ENCODE results near the gene INKA1. TPM values are rescaled to one million over a fixed set of nuclear protein-coding genes. Genes with fewer than 3 reads are reported as not detected.
A peak's percentile ranks its signal among the peaks of the same experiment; 100 is the strongest.

Gene INKA1
- total RNA-seq, 6 experiments from 2014 or later: 3.2 to 4.3 (median 3.6) TPM

DNA sequence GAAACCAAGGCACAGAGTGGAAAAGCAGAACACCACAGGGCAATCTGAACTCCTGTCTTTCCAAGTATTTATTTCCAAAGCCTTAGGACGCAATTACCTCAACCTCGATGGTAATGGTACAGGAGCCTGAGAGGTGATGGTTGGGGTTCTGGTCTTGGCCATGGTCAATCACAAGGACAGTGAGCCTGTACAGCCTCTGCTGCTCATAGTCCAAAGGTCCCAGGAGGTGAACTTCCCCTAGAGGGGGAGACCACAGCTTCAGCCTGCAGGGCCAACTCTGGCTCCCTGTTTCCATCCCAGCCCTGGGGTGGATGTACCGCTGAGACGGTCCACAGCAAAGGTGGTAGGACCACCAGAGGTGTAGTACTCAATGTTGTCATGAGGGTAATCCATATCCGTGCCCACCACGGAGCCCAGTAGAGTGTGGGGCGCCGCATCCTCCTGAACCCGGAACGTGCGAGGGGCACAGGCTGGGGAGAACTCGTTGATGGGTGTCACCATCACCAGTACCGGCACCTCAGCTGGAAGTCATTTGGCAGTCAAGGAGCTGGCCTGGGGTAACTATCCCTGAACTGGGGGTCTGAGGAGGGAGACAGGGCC, 9.5 kb upstream of the INKA1 start:
- Mint-ChIP-seq H3K4me3 (no peak overlapping the region), H3K4me1 (ENCODE audit: low read depth) (peaks cover 16% of the 10 kb centered on the region), H3K27me3 (ENCODE audit: insufficient read depth) (peaks cover 5% of the 10 kb centered on the region), H3K36me3 (ENCODE audit: low read depth) (no peaks in the 10 kb centered on the region), H3K9me3 (no peaks in the 10 kb centered on the region), H3K27ac (no peak overlapping the region)
- TF ChIP-seq, protein P1, sequence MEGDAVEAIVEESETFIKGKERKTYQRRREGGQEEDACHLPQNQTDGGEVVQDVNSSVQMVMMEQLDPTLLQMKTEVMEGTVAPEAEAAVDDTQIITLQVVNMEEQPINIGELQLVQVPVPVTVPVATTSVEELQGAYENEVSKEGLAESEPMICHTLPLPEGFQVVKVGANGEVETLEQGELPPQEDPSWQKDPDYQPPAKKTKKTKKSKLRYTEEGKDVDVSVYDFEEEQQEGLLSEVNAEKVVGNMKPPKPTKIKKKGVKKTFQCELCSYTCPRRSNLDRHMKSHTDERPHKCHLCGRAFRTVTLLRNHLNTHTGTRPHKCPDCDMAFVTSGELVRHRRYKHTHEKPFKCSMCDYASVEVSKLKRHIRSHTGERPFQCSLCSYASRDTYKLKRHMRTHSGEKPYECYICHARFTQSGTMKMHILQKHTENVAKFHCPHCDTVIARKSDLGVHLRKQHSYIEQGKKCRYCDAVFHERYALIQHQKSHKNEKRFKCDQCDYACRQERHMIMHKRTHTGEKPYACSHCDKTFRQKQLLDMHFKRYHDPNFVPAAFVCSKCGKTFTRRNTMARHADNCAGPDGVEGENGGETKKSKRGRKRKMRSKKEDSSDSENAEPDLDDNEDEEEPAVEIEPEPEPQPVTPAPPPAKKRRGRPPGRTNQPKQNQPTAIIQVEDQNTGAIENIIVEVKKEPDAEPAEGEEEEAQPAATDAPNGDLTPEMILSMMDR (IDR thresholded peaks at IDR 0.05): no peak
- no peak for DNase-seq

DNA sequence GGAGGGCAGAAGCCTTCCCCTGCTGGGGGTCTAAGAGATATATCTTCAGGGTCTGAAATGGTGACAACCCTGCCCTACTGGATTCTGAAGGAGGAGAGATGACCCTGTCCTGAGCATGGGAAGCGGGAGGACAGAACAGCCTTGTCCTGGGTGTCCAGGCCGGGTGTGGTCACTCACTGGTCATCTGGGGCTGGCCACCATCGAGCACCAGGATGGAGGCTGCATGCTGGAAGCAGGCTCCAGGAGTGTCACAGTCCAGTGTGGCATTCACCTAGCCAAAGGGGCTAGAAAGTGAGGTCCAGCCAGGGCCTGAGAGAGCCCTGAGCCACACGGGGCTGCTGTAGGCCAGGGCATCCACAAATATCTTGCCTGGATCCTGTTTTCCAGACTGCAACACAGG, 8.6 kb upstream of the INKA1 start:
- Mint-ChIP-seq H3K4me3 (no peak overlapping the region), H3K9me3 (no peaks in the 10 kb centered on the region), H3K4me1 (ENCODE audit: low read depth) (peaks cover 22% of the 10 kb centered on the region), H3K27ac (no peak overlapping the region), H3K36me3 (ENCODE audit: low read depth) (no peaks in the 10 kb centered on the region), H3K27me3 (ENCODE audit: insufficient read depth) (peaks cover 5% of the 10 kb centered on the region)
- DNase-seq: no peak
- TF ChIP-seq, protein P1 (IDR thresholded peaks at IDR 0.05): no peak

DNA sequence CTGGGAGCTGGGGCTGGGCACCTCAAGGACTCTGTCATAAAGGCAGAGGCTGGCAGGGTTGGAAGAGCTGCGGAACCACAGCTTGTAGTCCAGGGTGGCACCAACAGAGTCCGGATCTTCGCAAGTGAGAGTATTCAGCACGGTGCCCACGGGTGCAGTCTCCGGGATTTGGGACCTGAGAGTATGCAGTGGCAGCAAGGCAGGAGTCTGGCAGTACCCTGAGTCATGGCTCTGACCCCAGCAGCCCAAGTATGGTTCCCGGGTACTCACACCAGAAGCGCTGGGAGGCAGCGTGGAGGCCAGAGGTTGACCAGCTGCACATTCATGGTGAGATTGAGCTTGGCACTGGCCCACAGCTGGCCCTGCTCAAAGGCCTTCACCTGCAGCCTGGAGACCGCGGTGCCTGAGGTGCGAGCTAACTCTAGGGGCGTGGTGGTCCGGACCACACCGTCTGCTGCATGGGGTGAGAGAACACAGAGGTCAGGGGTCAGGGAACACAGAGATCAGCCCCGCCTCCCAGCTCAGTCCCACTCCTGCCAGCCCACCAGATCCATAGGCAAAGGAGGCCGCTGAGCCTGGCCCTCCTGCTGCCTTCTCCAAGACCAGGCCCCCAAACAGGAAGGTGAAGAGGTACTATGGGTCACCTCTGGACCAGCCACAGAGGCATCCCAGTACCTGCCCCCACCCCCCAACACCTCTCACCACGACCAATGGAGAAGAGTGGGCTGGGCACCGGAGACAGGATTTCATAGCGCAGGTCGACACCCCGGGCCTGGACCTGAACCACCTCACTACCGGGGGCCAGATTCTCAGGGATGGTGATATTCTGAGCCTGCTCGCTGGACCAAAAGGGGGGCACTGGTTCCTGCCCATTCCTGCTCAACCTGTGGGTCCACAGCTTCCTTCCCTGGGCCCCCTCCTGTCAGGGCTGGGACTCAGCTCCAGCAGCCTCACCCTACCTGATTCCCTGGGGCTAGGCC, 7.8 kb upstream of the INKA1 start:
- Mint-ChIP-seq H3K27ac (no peak overlapping the region), H3K4me1 (ENCODE audit: low read depth) (peaks cover 29% of the 10 kb centered on the region), H3K36me3 (ENCODE audit: low read depth) (no peaks in the 10 kb centered on the region), H3K4me3 (no peak overlapping the region), H3K9me3 (no peaks in the 10 kb centered on the region), H3K27me3 (ENCODE audit: insufficient read depth) (peaks cover 5% of the 10 kb centered on the region)
- no peak for DNase-seq
- TF ChIP-seq, protein P1 (IDR thresholded peaks at IDR 0.05): no peak

DNA sequence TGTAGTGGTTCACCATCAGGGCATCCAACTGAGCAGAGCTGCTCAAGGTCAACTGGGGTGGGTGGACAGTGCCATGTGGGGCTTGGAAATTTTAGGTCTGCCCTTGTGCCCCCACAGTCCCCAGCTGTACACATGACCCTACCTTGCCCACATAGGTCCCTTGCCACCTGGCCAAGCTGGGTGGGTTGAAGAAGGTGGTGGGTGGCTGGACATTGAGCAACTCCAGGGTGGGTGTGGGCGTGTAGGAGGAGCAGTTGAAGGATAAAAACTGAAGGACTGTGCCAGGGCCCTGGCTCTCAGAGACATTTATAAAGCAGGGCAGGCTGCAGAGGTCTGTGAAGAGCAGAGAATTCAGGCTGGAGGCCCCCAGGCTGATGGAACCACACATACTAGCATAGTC, 4.0 kb upstream of the INKA1 start:
- Mint-ChIP-seq H3K27ac (peak overlapping the region; percentile 87), H3K36me3 (ENCODE audit: low read depth) (no peaks in the 10 kb centered on the region), H3K4me1 (ENCODE audit: low read depth) (peaks cover 23% of the 10 kb centered on the region), H3K4me3 (no peak overlapping the region), H3K9me3 (no peaks in the 10 kb centered on the region), H3K27me3 (ENCODE audit: insufficient read depth) (peaks cover 5% of the 10 kb centered on the region)
- TF ChIP-seq, protein P1 (IDR thresholded peaks at IDR 0.05): no peak
- no peak for DNase-seq

DNA sequence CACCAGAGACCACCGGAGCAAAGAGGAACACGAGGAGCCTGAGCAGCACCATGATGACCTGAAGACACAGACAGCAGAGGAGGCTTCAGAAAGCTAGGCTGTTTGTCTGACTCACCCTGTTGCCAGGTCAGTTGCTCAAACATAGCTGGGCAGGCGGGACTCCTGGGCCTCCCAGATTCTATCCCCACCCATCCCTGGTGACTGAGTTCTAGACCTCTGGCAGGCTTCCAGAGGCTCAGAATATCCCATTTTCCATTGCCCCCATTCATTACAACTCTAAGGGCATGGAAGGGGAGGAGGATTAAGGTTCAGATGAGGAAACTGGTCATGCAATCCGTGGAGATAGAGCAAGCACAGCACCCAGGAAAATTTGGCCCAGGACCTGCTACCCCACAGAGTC, 3.3 kb upstream of the INKA1 start, which contains the start of gene CDHR4:
CDHR4 (minus strand) TSS at position 113 of the 400 bp plus-strand sequence; CDS start at position 52, 61 bp downstream.
- TF ChIP-seq, protein P1 (IDR thresholded peaks at IDR 0.05): no peak
- Mint-ChIP-seq H3K4me1 (ENCODE audit: low read depth) (peaks cover 26% of the 10 kb centered on the region), H3K9me3 (no peaks in the 10 kb centered on the region), H3K36me3 (ENCODE audit: low read depth) (no peaks in the 10 kb centered on the region), H3K27ac (peak within 1 kb of the TSS; percentile 87), H3K27me3 (ENCODE audit: insufficient read depth) (peaks cover 5% of the 10 kb centered on the region), H3K4me3 (no peak within 1 kb of the TSS)
- DNase-seq: peak; percentile 89
